A673 (cell line): ENCODE data around the gene PSMB2.

Experiments
- EZH2 ChIP-seq: fragments of 200-600 bp; sonication (generic); IDR thresholded peaks from 2 replicates; pipeline ENCODE4 v1.6.1; 2017; ENCODE audit warnings: borderline replicate concordance, low read depth, mild to moderate bottlenecking, mixed read lengths, antibody characterized with exemption, low read length; ENCODE audit not compliant: poor library complexity, severe bottlenecking
- TF ChIP-seq, protein P1 (sequence below): fragments of 300-800, 200-600 bp; sonication (generic); conservative IDR thresholded peaks from 2 replicates; pipeline ENCODE4 v1.5.1; 2017; ENCODE audit warnings: low read depth, mild to moderate bottlenecking, antibody characterized with exemption, low read length, moderate library complexity, mixed read lengths

DNA sequence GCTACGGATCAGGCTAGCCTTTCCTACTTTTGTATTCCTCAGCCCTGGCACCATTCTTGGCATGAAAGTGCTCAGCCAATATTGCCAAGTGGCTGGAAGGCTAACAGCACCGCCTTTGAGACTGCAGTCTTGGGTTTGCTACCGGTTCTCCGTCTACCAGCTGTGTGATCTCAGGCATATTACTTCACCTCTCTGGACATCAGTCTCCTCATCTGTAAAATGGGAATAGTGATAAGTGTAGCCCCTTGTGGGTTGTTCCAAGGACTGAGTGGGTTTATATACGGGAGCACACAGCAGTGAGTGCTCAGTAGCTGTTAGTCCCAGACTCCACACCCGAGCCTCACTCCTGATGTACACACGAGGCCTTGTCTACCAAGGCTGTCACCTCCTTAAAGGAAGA is 54.5 kb downstream of the PSMB2 start:
- TF ChIP-seq EZH2: no peak
- TF ChIP-seq, protein P1, sequence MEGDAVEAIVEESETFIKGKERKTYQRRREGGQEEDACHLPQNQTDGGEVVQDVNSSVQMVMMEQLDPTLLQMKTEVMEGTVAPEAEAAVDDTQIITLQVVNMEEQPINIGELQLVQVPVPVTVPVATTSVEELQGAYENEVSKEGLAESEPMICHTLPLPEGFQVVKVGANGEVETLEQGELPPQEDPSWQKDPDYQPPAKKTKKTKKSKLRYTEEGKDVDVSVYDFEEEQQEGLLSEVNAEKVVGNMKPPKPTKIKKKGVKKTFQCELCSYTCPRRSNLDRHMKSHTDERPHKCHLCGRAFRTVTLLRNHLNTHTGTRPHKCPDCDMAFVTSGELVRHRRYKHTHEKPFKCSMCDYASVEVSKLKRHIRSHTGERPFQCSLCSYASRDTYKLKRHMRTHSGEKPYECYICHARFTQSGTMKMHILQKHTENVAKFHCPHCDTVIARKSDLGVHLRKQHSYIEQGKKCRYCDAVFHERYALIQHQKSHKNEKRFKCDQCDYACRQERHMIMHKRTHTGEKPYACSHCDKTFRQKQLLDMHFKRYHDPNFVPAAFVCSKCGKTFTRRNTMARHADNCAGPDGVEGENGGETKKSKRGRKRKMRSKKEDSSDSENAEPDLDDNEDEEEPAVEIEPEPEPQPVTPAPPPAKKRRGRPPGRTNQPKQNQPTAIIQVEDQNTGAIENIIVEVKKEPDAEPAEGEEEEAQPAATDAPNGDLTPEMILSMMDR: no peak
